HL-60/S4 treated with phorbol 12-myristate 13-acetate at 8.2 ng/mL for 4 days and 3 days (cell line): ENCODE measurements around the gene GANC.

Source experiments
- in situ Hi-C: fragments of 300-500 bp; cut with MboI; formaldehyde crosslinking; loops from 2 replicates; pipeline ENCODE4 v1.15.0; 2022; ENCODE audit warnings: low sequenced_read_pairs

The GANC gene

DNA sequence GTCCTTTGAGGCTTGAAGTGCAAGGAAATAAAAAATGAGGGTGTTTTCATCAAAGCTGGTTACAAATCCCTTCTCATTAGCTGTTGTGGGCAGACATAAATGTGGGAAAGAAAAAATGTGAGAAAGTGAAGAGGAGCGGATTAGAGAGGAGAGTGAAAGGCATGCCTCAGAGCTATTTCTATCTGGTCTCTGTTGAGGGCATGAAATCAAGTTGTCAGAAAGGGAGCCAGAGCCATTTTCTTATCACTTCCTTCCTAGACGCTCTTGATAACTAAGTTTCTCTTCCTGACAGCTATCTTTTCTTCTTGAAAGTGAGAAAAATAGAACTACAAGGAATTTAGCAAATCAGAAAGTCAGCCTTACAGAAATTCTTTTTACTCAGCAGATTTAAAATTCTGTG is 65.5 kb downstream of the GANC start:
- in situ Hi-C loops = no loop called here

DNA sequence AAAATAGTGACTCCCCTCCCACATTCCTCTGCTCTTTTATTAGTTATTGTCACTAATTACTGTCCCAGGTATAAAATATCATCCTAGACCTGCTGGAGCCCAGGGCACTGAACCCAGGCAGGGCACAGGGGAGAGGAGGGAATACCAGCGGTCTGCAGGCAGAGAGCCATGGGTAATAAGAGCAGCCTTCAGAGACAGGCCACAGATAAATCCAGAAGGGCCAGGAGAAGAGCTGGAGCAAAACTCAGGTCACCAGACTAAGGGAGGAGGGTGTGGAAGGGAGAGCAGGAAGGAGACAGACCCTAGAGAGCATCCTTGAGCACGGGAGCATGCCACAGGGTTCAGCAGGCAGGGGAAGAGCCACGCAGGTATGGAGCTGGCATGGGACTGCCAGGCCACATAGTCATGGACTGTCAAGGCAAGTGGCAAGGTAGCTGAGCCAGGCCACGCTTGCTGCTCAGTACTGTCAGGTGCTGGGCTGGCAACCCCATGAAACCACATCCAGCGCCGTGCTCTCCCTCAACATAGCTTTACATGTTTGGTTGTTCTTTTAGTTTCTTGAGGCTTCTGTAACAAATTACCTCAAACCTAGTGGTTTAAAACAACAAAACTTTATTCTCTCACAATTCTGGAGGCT is 70.7 kb downstream of the GANC start:
- in situ Hi-C loops = no loop called here

DNA sequence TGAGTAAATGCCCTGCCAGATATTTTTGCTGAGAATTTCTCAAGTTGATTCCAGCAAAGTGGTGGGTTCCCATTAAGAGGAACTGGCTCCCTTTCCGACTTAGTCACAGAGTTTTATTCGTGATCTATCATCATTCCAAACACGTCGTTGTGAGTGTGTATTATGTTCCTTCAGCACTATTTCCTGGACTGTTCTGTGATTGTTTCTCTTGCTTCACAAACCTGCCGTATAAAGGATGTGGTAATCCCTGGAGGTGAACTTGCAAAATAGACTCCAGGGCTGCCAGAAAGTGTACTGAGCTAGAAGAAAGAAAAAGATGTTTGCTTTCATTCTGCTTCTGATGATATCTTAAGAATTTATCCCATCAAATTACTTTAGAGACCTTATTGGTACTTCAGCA is 71.8 kb downstream of the GANC start:
- in situ Hi-C loops = no loop called here

DNA sequence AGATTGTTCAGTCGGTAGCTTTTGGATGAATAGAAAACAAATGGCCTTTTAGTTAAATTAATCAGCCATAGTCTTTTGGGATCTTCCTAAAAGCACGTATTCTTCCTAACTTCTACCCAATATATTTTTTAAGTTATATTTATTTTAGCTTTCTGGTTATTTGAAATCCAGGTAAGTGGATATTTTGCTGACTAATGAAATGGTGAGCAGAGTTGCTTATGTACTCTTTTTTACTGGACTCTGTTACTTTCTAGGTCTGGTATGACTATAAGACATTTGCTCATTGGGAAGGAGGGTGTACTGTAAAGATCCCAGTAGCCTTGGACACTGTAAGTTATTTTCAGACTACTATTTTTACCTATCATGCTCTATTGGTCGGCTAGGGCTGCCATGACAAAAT is 72.5 kb downstream of the GANC start:
- in situ Hi-C loops = no loop called here

DNA sequence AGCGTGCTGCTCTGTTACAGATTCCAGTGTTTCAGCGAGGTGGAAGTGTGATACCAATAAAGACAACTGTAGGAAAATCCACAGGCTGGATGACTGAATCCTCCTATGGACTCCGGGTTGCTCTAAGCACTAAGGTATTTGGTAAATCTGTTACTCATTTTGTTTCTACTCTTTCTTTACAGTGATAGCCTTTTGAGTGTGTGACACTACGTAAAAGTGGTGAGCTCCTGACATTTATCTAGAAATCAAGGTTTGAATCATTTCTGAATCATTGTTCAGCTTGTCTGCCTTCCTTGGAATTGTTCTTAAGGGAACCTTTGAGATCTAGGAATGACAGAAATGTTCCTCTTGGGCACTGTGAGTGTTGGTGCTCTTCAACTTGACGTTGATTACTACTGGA is 75.1 kb downstream of the GANC start:
- in situ Hi-C loops = no loop called here

DNA sequence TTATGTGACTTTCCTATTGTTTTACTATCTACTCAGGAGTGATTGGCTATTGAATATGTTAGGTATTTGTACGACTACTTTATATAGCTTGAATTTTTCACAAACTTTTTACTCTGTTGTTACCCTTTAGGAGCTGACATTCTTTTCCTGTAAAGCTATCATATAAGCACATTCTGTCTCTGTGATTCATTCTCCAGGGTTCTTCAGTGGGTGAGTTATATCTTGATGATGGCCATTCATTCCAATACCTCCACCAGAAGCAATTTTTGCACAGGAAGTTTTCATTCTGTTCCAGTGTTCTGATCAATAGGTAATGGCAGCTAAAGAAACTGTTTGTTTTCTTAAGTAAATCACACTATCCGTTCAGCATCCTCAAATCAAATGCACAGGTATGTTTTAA is 76.2 kb downstream of the GANC start:
- in situ Hi-C loops = no loop called here

DNA sequence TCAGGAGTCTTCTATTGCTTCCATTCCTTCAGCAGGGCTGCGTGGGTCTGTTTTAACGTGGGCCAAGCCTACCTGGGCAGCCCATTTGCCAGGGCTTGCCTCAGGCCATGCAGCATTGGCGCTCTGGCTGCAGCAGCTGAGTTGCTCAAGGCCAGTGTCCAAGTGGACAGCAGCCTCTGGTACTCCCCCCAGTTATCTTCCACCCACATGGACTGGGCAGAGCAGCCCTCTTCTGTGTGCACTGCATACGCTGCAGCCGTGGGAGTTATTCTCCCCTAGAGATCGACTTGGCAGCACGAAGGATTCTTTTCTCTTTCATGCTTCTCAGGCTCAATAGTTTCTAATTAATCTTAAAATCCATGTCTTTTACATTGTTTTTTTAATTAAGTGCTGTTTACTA is 79.4 kb downstream of the GANC start:
- in situ Hi-C loops = no loop called here

DNA sequence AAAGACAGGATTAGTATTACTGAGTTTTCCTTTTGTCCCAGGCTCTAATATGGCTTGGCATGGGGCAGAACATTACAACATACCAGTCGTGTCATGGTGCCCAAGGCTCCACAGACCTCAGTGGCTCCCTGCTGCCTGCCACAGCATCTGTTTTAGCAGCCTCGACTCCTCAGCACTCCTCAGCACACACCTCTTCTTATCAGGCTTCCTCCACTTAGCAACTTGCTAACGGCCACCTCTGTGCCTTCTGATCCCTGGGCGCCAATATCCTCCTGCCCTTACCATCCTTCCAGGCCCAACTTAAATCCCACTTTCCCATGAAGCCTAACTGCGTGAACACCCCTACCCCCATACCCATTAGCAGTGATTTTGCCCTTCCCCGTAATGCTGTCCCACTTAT is 80.1 kb downstream of the GANC start:
- in situ Hi-C loops = no loop called here

DNA sequence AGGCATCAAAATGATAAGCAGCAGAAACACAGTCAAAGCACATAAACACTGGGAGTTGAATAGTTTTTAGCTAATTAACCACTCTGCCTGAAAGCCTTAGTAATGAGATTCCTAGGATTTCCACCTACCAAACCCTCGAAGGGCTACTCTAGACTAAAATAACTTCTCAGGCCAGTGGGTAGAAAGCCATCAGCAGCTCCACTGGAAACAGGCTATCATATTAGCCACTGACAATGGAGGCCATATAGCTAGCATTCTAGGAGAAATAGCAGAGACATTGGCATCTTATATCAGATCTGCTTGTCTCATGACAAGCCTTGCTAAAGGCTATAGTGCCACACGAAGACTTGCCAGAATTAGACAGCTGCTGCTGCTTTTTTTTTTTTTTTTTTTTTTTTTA is 81.8 kb downstream of the GANC start:
- in situ Hi-C loops = no loop called here

DNA sequence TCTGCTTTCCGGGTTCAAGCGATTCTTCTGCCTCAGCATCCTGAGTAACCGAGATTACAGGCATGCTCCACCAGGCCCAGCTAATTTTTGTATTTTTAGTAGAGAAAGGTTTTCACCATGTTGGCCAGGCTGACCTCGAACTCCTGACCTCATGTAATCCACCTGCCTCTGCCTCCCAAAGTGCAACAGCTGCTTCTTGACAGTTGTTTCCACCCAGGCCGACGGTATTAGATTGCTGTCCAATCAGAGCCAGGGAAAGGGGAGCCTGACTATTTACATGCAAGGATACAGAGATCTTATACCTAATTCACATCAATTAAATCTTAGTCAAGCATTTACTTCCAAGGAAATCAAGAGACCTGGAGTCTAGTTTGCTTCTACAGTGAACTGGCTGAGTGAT is 82.3 kb downstream of the GANC start:
- in situ Hi-C loops = no loop called here

DNA sequence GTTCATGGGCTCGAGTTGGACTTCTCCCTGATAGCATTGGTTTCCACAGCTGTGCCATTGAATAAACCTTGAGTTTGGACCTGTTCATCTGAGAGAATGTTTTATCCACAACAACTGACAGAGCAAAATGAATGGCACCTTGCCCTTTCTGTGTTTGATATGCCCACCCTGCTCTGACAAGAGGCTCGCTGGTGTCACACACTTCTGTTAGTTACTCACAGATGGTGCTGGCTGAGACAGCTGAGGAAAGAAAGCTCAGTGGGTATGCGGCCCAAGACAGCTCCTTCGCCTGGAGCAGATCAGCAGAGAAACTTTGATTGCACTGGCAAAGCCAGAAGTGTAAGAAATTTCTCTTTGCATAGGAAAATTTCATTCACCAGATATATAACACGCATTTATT is 83.8 kb downstream of the GANC start:
- in situ Hi-C loops = no loop called here

DNA sequence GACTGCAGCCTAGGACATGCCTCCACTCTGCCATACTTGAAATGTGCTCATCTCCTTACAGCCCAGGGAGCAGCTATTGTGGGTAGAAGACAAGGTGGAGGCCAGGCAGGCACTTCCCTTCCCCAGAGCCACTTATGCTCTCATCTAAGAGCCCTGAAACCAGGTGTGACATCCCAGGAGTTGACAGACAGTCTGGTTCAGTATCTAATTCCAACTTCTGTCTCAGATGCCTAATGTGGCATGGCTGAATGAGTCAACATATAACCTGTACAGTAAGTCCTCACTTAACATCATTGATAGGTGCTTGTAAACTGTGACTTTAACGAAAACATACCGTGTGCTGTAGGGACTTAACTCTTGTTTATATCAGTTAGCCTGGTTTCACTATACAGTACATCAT is 85.1 kb downstream of the GANC start:
- in situ Hi-C loops = no loop called here

DNA sequence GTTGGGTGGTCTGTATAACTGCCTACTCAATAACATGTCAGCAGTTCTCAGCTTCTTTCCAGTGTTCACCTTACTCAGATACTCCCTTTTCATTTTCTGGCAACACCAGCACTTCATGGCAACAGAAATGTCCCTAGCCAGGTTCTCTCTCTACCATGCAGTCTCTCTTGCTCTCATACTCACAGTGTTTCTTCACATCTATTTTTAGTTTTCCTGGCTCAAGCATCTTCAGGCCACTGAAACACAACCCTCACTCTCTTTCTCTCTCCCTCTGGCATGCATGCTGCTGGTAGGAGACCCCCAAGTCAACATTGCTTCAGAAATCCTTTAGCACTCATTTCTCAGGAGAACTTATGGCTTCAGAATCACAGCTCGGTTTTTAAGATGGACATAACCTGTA is 86.2 kb downstream of the GANC start, which contains the start of gene CAPN3:
Gene CAPN3, plus strand, starts transcription at position 253 of the 400 bp plus-strand sequence. CDS start 305 bp downstream, outside the sequence.
- in situ Hi-C loops = no loop called here

DNA sequence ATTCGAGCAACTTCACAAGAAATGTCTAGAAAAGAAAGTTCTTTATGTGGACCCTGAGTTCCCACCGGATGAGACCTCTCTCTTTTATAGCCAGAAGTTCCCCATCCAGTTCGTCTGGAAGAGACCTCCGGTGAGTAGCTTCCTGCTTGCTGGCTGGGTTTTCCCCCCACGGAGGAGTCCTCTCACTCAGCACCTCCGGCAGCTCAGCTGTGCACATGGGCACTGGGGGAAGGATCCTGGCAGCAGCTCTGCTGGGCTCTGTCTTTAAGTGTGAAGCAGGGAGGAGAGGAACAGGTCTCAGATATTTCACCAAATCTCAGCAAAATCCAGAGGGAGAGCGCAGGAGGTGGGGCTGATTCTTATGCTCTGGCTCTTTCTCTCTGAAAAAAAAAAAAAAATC is 87.0 kb downstream of the GANC start:
- in situ Hi-C loops = no loop called here

DNA sequence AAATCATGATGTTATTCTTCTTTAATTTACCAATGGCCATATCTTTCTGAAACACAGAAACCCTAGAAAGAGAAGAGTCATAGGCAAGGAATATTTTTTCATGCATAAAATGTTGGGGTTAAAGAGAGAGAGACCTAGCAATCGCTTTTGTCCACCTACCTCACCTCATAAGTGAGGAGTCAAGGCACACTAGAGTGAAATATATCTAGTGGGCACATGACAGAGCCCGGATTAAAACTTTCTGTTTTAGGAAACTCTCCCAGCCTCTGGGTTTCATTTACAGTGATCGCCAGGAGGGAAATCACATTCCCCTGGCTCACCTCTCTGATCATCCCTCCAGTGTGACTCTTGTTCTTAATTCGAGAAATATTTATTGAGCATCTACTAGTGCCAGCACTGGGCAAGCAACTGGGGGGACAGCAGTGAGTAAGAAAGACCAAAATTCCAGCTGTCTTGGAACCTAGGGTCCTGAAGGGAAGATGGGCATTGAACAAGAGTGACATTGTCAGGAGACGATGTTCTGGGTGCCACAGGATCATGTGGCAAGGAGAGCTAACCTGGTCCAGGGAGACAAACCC is 87.6 kb downstream of the GANC start:
- in situ Hi-C loops = no loop called here

DNA sequence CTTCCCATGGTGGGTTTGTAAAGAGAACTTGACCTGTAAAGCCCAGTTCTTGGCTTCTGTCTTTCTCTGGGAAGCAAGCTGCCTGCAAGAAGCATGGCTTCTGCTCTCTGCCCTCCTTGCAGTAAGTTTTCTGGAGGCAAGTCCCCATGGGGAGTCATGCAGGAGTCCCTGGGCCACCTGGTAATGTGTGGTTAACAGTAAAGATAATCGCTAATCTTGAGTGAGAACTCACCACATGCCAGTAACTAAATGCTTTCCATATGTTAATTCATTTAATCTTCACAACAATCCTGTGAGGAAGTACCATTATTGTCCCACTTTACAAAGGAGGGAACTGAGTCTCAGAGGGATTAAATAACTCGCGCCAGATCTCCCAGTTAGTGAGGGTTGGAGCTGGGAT is 90.5 kb downstream of the GANC start:
- in situ Hi-C loops = no loop called here

DNA sequence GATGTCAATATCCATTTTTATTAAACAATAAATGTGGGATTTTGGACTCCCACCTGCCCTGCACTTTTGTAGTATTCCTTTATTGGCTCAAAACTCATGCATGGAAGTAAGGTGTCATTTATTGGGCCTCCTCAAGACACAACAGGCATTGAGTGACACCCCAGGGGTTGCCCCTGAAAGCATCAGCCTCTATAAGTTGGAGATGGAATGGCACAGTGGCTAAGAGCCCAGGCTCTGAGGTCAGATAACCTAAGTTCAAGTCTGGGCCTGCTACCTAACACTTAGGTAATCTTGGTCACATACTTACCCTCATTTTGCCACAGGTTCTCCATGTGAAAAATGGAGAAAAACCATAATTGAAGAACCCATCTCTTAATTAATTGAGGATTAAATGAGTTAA is 90.9 kb downstream of the GANC start:
- in situ Hi-C loops = no loop called here

DNA sequence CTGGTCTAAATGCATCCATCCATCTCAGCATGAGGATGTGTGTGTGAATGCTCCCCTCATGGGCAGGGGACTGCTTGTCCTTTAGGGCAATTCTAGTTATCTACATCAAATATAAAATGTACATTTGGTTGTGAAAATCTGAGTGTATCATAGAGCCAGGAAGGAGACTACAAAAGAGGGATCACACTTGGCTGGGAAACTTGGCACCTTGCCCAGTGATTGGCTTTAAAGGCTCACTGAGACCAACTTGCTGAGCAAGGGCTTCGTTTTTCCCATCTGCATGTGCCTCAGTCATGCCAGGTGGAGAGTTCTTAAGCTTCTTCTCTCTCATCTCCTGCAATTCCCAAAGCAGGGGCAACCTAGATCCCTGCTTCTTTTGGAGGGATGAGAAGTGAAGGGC is 91.5 kb downstream of the GANC start:
- in situ Hi-C loops = no loop called here

DNA sequence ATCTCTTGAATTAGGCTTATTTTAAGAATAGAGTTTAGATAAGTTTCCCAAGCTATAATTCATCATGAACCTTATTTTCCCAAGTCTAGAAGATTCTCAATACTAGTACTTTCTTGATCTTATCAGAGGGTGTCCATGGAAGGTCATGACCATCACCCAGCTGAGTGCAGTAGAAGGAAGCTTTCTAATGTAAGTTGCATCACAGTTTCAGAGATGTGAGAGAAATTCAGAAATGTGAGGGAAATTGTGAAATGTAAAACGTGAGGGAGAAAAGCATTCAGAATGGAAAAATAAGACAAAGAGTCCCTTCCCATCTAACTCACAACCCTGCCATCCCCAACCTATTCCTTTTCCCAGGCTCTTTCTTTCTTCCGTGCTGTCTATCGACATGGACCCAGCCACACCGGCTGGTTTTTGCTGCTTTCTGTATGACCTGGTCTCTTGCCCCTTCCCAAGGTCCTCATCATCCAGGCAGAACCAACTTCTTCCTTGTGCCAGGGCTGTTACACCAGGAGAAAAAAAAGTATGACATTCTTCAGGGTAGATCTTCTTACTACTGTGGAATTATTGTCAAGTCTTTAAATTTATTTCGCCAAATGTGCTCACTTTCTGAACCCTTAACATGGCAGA is 93.0 kb downstream of the GANC start:
- in situ Hi-C loops = no loop called here

DNA sequence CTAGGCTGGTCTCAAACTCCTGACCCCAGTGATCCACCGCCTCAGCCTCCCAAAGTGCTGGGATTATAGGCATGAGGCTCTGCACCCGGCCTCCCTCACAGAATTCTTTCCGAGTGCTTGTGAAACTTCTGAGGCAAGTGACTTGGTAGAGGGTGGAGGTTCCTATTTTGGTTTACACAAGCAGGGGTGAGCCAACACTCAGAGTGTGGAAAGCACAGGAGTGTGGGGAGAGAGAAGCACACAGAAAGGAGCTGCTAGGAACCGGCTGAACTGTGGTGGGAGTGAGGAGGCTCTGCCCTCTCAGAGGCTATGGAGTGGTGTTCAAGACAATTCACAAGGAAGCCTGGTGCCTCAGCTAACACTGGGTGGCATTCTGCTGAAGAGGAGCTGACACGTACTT is 94.0 kb downstream of the GANC start:
- in situ Hi-C loops = no loop called here

DNA sequence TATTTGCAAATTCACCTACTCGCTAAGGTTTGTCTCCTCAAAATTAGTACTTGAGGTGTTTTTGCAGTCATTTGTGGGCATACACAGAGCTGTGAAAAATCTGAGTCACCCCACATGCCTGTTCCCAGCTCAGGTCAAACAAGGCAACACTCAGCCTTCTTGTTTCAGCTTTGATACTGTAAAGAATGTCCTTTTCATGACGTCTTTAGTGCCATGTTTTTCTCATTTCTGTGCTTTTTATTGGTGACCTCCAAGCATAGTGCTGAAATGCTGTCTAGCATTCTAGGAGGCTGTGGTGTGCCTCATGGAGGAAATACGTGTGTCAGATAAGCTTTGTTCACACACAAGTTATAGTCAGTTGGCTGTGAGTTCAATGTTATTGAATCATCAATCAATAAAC is 95.1 kb downstream of the GANC start:
- in situ Hi-C loops = no loop called here

DNA sequence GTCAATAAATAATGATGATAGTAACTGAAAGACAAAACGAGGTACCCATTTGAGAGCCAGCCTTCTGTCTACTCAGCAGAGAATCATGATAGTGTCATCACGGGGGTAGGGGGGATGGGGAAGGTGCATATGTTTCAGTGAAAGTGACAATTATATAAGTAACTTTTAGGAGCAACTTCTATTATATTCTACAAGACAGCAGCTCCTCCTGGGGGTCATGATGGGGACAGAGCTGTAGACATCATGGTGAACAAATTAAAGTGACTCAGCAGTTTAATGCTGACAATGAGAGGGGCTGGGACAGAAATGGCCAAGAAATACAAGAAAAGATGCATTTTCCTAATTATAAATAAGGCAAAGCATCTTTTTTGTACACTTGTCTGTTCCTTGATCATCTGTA is 98.1 kb downstream of the GANC start:
- in situ Hi-C loops = no loop called here

DNA sequence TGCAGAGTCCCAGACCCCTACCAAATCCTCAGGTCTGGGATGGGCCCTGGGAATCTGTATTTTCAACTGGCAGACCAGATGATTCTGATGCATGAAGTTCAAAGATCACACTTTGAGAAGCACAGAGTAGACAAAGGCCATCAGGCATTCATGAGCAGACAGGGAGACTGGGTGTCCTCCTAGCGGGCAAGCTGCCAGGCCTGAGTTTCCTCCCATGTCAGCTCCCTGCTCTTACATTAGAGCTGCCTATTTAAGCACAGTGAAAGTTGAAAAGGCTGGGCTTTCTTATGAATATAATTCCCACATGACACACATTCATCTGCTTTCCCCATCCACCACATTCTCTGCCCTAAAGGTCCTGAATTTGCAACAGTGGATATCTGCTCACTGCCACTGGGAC is 100.3 kb downstream of the GANC start:
- in situ Hi-C loops = no loop called here
